Stimulated activated naive B cell treated with anti-CD40 and anti-IgM and Interleukin-4, amounts not matched to agents 10 μg/mL and 1 μg/mL and 100 μg/mL, for 72 hours (primary cell): Measurements from ENCODE around the gene FBXW7.
A peak's percentile ranks its signal among the peaks of the same experiment; 100 is the strongest.

ENCODE experiments used
- ATAC-seq, 2 donors: fragments of 150-1000 bp; cut with Tn5 transposase; replicated peaks; 2 replicates each; pipeline ENCODE4 v1.10.0; 2021; ENCODE audit warnings: moderate library complexity in 1 of 2
- DNase-seq: peaks from one replicate; pipeline ENCODE4 v3.0.0; 2021
- H3K27ac Mint-ChIP-seq: one replicate; pipeline ENCODE4 v1.8.0; 2022; ENCODE audit warnings: mild to moderate bottlenecking, mixed read lengths
- H3K27me3 Mint-ChIP-seq, 2 donors: one replicate each; pipeline ENCODE4 v1.8.0; 2022; ENCODE audit warnings: mixed read lengths in 2 of 2
- H3K36me3 Mint-ChIP-seq, 2 donors: one replicate each; pipeline ENCODE4 v1.8.0; 2022; ENCODE audit warnings: mixed read lengths in 2 of 2, mild to moderate bottlenecking in 1 of 2
- H3K4me1 Mint-ChIP-seq, 2 donors: one replicate each; pipeline ENCODE4 v1.8.0; 2022; ENCODE audit warnings: mixed read lengths in 2 of 2, mild to moderate bottlenecking in 1 of 2
- H3K4me3 Mint-ChIP-seq, 2 donors: one replicate each; pipeline ENCODE4 v1.8.0; 2022; ENCODE audit warnings: mild to moderate bottlenecking in 2 of 2, mixed read lengths in 2 of 2, moderate library complexity in 1 of 2
- H3K9me3 Mint-ChIP-seq, 2 donors: one replicate each; pipeline ENCODE4 v1.8.0; 2022; ENCODE audit warnings: mixed read lengths in 2 of 2, mild to moderate bottlenecking in 1 of 2

The FBXW7 gene

GRCh38 chr4:152534541-152535359, 1.1 kb downstream of the FBXW7 start:
- peak overlapping the region; percentile 98 for H3K27ac Mint-ChIP-seq
- ATAC-seq: no peak
- H3K9me3 Mint-ChIP-seq: no peaks in the 10 kb centered on the region
- peaks cover 28 to 41% of the 10 kb centered on the region in 2 donors for H3K36me3 Mint-ChIP-seq
- peaks cover 47 to 60% of the 10 kb centered on the region in 2 donors for H3K4me1 Mint-ChIP-seq
- H3K27me3 Mint-ChIP-seq: no peaks in the 10 kb centered on the region
- H3K4me3 Mint-ChIP-seq: peak overlapping the region; percentile 91 to 100
- peak; percentile 28 for DNase-seq

- no peaks in the 10 kb centered on the region for H3K27me3 Mint-ChIP-seq
- H3K9me3 Mint-ChIP-seq: no peaks in the 10 kb centered on the region
- H3K4me1 Mint-ChIP-seq: peaks cover 29 to 41% of the 10 kb centered on the region in 2 donors
- peak overlapping the region in 1 of 2 donors; percentile 52 for H3K4me3 Mint-ChIP-seq
- no peak overlapping the region for H3K27ac Mint-ChIP-seq
- H3K36me3 Mint-ChIP-seq: peaks cover 20 to 37% of the 10 kb centered on the region in 2 donors
- no peak for ATAC-seq
- no peak for DNase-seq
Measured at GRCh38 chr4:152531479-152531878, 4.4 kb downstream of the FBXW7 start.

- Mint-ChIP-seq H3K36me3 (peaks cover 20 to 42% of the 10 kb centered on the region in 2 donors), H3K9me3 (no peaks in the 10 kb centered on the region), H3K27me3 (no peaks in the 10 kb centered on the region), H3K4me3 (no peak overlapping the region), H3K27ac (no peak overlapping the region), H3K4me1 (peaks cover 33 to 46% of the 10 kb centered on the region in 2 donors)
- DNase-seq (no peak), ATAC-seq (no peak)
Measured at GRCh38 chr4:152530600-152530999, 5.3 kb downstream of the FBXW7 start.

GRCh38 chr4:152529880-152530279, 6.0 kb downstream of the FBXW7 start:
- H3K27me3 Mint-ChIP-seq: no peaks in the 10 kb centered on the region
- H3K9me3 Mint-ChIP-seq: no peaks in the 10 kb centered on the region
- H3K36me3 Mint-ChIP-seq: peaks cover 20 to 45% of the 10 kb centered on the region in 2 donors

GRCh38 chr4:152528060-152528459, 7.8 kb downstream of the FBXW7 start:
- Mint-ChIP-seq H3K4me3 (no peak overlapping the region), H3K27me3 (no peaks in the 10 kb centered on the region), H3K36me3 (peaks cover 18 to 36% of the 10 kb centered on the region in 2 donors), H3K9me3 (no peaks in the 10 kb centered on the region), H3K4me1 (peaks cover 43 to 62% of the 10 kb centered on the region in 2 donors), H3K27ac (no peak overlapping the region)
- DNase-seq (no peak), ATAC-seq (no peak)

More at GRCh38 chr4:152529880-152530279, 6.0 kb downstream of the FBXW7 start:
- ATAC-seq (no peak), DNase-seq (no peak)
- Mint-ChIP-seq H3K27ac (no peak overlapping the region), H3K4me1 (peaks cover 36 to 51% of the 10 kb centered on the region in 2 donors), H3K4me3 (no peak overlapping the region)

- Mint-ChIP-seq H3K9me3 (peaks cover 0 to 2% of the 10 kb centered on the region in 2 donors), H3K4me1 (peaks cover 44 to 62% of the 10 kb centered on the region in 2 donors), H3K36me3 (peaks cover 11 to 34% of the 10 kb centered on the region in 2 donors), H3K27me3 (no peaks in the 10 kb centered on the region), H3K27ac (no peak overlapping the region), H3K4me3 (no peak overlapping the region)
- ATAC-seq (peak in 1 of 2 donors; percentile 47), DNase-seq (no peak)
Measured at GRCh38 chr4:152525878-152526277, 10.0 kb downstream of the FBXW7 start.

- Mint-ChIP-seq H3K27ac (peak overlapping the region; percentile 47), H3K9me3 (peaks cover 0 to 2% of the 10 kb centered on the region in 2 donors), H3K27me3 (no peaks in the 10 kb centered on the region), H3K36me3 (peaks cover 14 to 42% of the 10 kb centered on the region in 2 donors), H3K4me1 (peaks cover 44 to 69% of the 10 kb centered on the region in 2 donors), H3K4me3 (no peak overlapping the region)
- no peak for DNase-seq
- ATAC-seq: no peak
Measured at GRCh38 chr4:152524427-152524826, 11.5 kb downstream of the FBXW7 start.

GRCh38 chr4:152523731-152524130, 12.2 kb downstream of the FBXW7 start:
- peaks cover 19 to 44% of the 10 kb centered on the region in 2 donors for H3K36me3 Mint-ChIP-seq
- no peak for DNase-seq
- no peak overlapping the region for H3K27ac Mint-ChIP-seq
- ATAC-seq: no peak
- H3K27me3 Mint-ChIP-seq: no peaks in the 10 kb centered on the region
- H3K4me3 Mint-ChIP-seq: no peak overlapping the region
- H3K9me3 Mint-ChIP-seq: peaks cover 0 to 2% of the 10 kb centered on the region in 2 donors
- H3K4me1 Mint-ChIP-seq: peaks cover 44 to 71% of the 10 kb centered on the region in 2 donors

GRCh38 chr4:152522754-152523153, 13.1 kb downstream of the FBXW7 start:
- ATAC-seq: peak; percentile 24 to 41

GRCh38 chr4:152522245-152522644, 13.6 kb downstream of the FBXW7 start:
- Mint-ChIP-seq H3K4me1 (peaks cover 40 to 64% of the 10 kb centered on the region in 2 donors), H3K4me3 (peak overlapping the region; percentile 46 to 67), H3K27me3 (no peaks in the 10 kb centered on the region), H3K9me3 (peaks cover 0 to 2% of the 10 kb centered on the region in 2 donors), H3K27ac (peak overlapping the region; percentile 90), H3K36me3 (peaks cover 19 to 35% of the 10 kb centered on the region in 2 donors)
- peak; percentile 84 to 93 for ATAC-seq
- no peak for DNase-seq

More at GRCh38 chr4:152522754-152523153, 13.1 kb downstream of the FBXW7 start:
- peak overlapping the region; percentile 90 for H3K27ac Mint-ChIP-seq
- H3K9me3 Mint-ChIP-seq: peaks cover 0 to 2% of the 10 kb centered on the region in 2 donors
- peak overlapping the region; percentile 45 to 67 for H3K4me3 Mint-ChIP-seq
- H3K27me3 Mint-ChIP-seq: no peaks in the 10 kb centered on the region
- no peak for DNase-seq
- peaks cover 41 to 64% of the 10 kb centered on the region in 2 donors for H3K4me1 Mint-ChIP-seq
- H3K36me3 Mint-ChIP-seq: peaks cover 19 to 39% of the 10 kb centered on the region in 2 donors

GRCh38 chr4:152516156-152516555, 19.7 kb downstream of the FBXW7 start:
- Mint-ChIP-seq H3K27me3 (no peaks in the 10 kb centered on the region), H3K27ac (no peak overlapping the region), H3K4me3 (no peak overlapping the region), H3K9me3 (peaks cover 0 to 7% of the 10 kb centered on the region in 2 donors), H3K4me1 (peaks cover 26 to 43% of the 10 kb centered on the region in 2 donors), H3K36me3 (peaks cover 20 to 35% of the 10 kb centered on the region in 2 donors)
- ATAC-seq: no peak
- DNase-seq: no peak

GRCh38 chr4:152515678-152516077, 20.2 kb downstream of the FBXW7 start:
- Mint-ChIP-seq H3K27ac (no peak overlapping the region), H3K4me3 (no peak overlapping the region), H3K9me3 (peaks cover 0 to 7% of the 10 kb centered on the region in 2 donors), H3K36me3 (peaks cover 20 to 30% of the 10 kb centered on the region in 2 donors), H3K4me1 (peaks cover 23 to 43% of the 10 kb centered on the region in 2 donors), H3K27me3 (no peaks in the 10 kb centered on the region)
- no peak for DNase-seq
- ATAC-seq: no peak

GRCh38 chr4:152514356-152514755, 21.5 kb downstream of the FBXW7 start:
- no peak for ATAC-seq
- H3K4me1 Mint-ChIP-seq: peaks cover 25 to 43% of the 10 kb centered on the region in 2 donors
- peaks cover 10 to 18% of the 10 kb centered on the region in 2 donors for H3K36me3 Mint-ChIP-seq
- H3K27me3 Mint-ChIP-seq: no peaks in the 10 kb centered on the region
- peaks cover 0 to 7% of the 10 kb centered on the region in 2 donors for H3K9me3 Mint-ChIP-seq
- no peak overlapping the region for H3K27ac Mint-ChIP-seq
- H3K4me3 Mint-ChIP-seq: no peak overlapping the region
- DNase-seq: no peak

GRCh38 chr4:152513078-152513477, 22.8 kb downstream of the FBXW7 start:
- peaks cover 0 to 7% of the 10 kb centered on the region in 2 donors for H3K9me3 Mint-ChIP-seq
- peaks cover 6 to 17% of the 10 kb centered on the region in 2 donors for H3K36me3 Mint-ChIP-seq
- DNase-seq (no peak), ATAC-seq (no peak)
- H3K27me3 Mint-ChIP-seq: no peaks in the 10 kb centered on the region
- H3K4me3 Mint-ChIP-seq: no peak overlapping the region
- no peak overlapping the region for H3K27ac Mint-ChIP-seq
- peaks cover 25 to 42% of the 10 kb centered on the region in 2 donors for H3K4me1 Mint-ChIP-seq

- H3K9me3 Mint-ChIP-seq: peaks cover 0 to 7% of the 10 kb centered on the region in 2 donors
- ATAC-seq (no peak), DNase-seq (no peak)
- no peaks in the 10 kb centered on the region for H3K27me3 Mint-ChIP-seq
- H3K27ac Mint-ChIP-seq: no peak overlapping the region
- peaks cover 11 to 22% of the 10 kb centered on the region in 2 donors for H3K36me3 Mint-ChIP-seq
- H3K4me3 Mint-ChIP-seq: no peak overlapping the region
- peaks cover 29 to 47% of the 10 kb centered on the region in 2 donors for H3K4me1 Mint-ChIP-seq
Measured at GRCh38 chr4:152512483-152512882, 23.4 kb downstream of the FBXW7 start.
